Caco-2 (cell line): ENCODE results near the gene PGM2L1. TPM values are rescaled to one million over a fixed set of nuclear protein-coding genes. Genes with fewer than 3 reads are reported as not detected.

Source experiments
- BruUV-seq: library from RNA; stranded (reverse); fragments of 400-500 nt; replicated peaks from 2 replicates; lab custom pipeline; 2021; lab: Mats Ljungman, UMichigan
- CTCF ChIA-PET: fragments of 300-600 bp; sonication (Branson Sonifier 250); formaldehyde crosslinking; loops from one replicate; lab custom pipeline; 2022; ENCODE audit warnings: antibody characterized with exemption; lab: Charles Lee
- POLR2A ChIA-PET: fragments of 300-600 bp; sonication (Branson Sonifier 250); formaldehyde crosslinking; loops from one replicate; lab custom pipeline; 2022; ENCODE audit warnings: antibody characterized with exemption; lab: Charles Lee
- DNase-seq, 2 experiments: peaks; one replicate each; pipeline versions ENCODE4 v3.0.0 to v3.0.0-alpha.2; 2020 to 2022
- H3K27me3 ChIP-seq: replicated peaks from 2 replicates; pipeline ENCODE4 v1.6.0; 2011; ENCODE audit warnings: low read length; ENCODE audit not compliant: control insufficient read depth, insufficient read depth
- H3K36me3 ChIP-seq: 2 replicates; pipeline ENCODE4 v1.5.1; 2011; ENCODE audit warnings: low read length; ENCODE audit not compliant: control insufficient read depth, insufficient read depth
- H3K4me1 ChIP-seq: fragments of 250-450 bp; sonication (Bioruptor Pico); 2 replicates; pipeline ENCODE4 v1.5.1; 2020; ENCODE audit warnings: mild to moderate bottlenecking
- H3K4me3 ChIP-seq: 2 replicates; pipeline ENCODE4 v1.5.1; 2011; ENCODE audit warnings: low read depth, mild to moderate bottlenecking, control low read depth, low read length
- H3K9me3 ChIP-seq: fragments of 250-450 bp; sonication (Bioruptor Pico); 2 replicates; pipeline ENCODE4 v1.5.1; 2020; ENCODE audit warnings: mild to moderate bottlenecking, moderate library complexity
- H3K27ac Mint-ChIP-seq: one replicate; pipeline ENCODE4 v1.8.0; 2022; ENCODE audit warnings: mixed read lengths; ENCODE audit not compliant: unreplicated experiment
- H3K27me3 Mint-ChIP-seq: one replicate; pipeline ENCODE4 v1.8.0; 2022; ENCODE audit warnings: mixed read lengths; ENCODE audit not compliant: insufficient read depth, unreplicated experiment
- H3K36me3 Mint-ChIP-seq: one replicate; pipeline ENCODE4 v1.8.0; 2022; ENCODE audit warnings: mild to moderate bottlenecking, mixed read lengths; ENCODE audit not compliant: insufficient read depth, unreplicated experiment
- H3K4me1 Mint-ChIP-seq: one replicate; pipeline ENCODE4 v1.8.0; 2022; ENCODE audit warnings: low read depth, mixed read lengths; ENCODE audit not compliant: unreplicated experiment
- H3K4me3 Mint-ChIP-seq: one replicate; pipeline ENCODE4 v1.8.0; 2022; ENCODE audit warnings: mild to moderate bottlenecking, moderate library complexity, mixed read lengths; ENCODE audit not compliant: unreplicated experiment
- H3K9me3 Mint-ChIP-seq: one replicate; pipeline ENCODE4 v1.8.0; 2022; ENCODE audit warnings: mixed read lengths; ENCODE audit not compliant: unreplicated experiment
- CTCF ChIP-seq, 2 experiments: fragments of 200-600 bp in 1 of 2; IDR thresholded peaks; 1 replicate in 1 of 2; 2 replicates in 1 of 2; pipeline versions ENCODE4 v1.5.1 to v1.8.0; 2011 to 2022; ENCODE audit warnings: antibody characterized with exemption in 1 of 2, control low read depth in 1 of 2, inconsistent platforms in 1 of 2, low read depth in 1 of 2, low read length in 1 of 2, mild to moderate bottlenecking in 1 of 2, moderate library complexity in 1 of 2; ENCODE audit not compliant: insufficient read depth in 1 of 2, severe bottlenecking in 1 of 2, unreplicated experiment in 1 of 2
- intact Hi-C: fragments of 100-400 bp; cut with micrococcal nuclease; formaldehyde crosslinking; loops from one replicate; pipeline ENCODE4 v1.10.0; 2022; ENCODE audit not compliant: unreplicated experiment
- total RNA-seq: library from RNA; stranded (reverse); gene quantifications from 2 replicates; pipeline ENCODE4 v1.2.3, GENCODE V29; 2022

Gene PGM2L1
- total RNA-seq, 1 experiment from 2014 or later = 8.0 TPM

GRCh38 chr11:74373382-74373781 is 24.9 kb downstream of the PGM2L1 start:
- DNase-seq = no peak
- Mint-ChIP-seq H3K27me3 (no peaks in the 10 kb centered on the region), H3K27ac (no peak overlapping the region), H3K36me3 (no peaks in the 10 kb centered on the region), H3K4me3 (no peak overlapping the region), H3K9me3 (no peaks in the 10 kb centered on the region), H3K4me1 (no peaks in the 10 kb centered on the region)
- no peaks in the 10 kb centered on the region for H3K9me3 ChIP-seq
- no peaks in the 10 kb centered on the region for H3K36me3 ChIP-seq
- ChIA-PET POLR2A (no interaction called here), CTCF (no interaction called here)
- no TSS peak for BruUV-seq
- H3K4me3 ChIP-seq = no peak overlapping the region
- intact Hi-C loops = no loop called here
- H3K4me1 ChIP-seq = no peaks in the 10 kb centered on the region
- no peak for TF ChIP-seq CTCF (IDR thresholded peaks at IDR 0.05; ENCODE audit: insufficient read depth in 1 of 2, low read depth in 1 of 2, low read length in 1 of 2, severe bottlenecking in 1 of 2, unreplicated experiment in 1 of 2)
- no peaks in the 10 kb centered on the region for H3K27me3 ChIP-seq

- intact Hi-C loops = no loop called here
- TF ChIP-seq CTCF (IDR thresholded peaks at IDR 0.05; ENCODE audit: insufficient read depth in 1 of 2, low read depth in 1 of 2, low read length in 1 of 2, severe bottlenecking in 1 of 2, unreplicated experiment in 1 of 2) = no peak
These were observed 26.8 kb downstream of the PGM2L1 start for GRCh38 chr11:74371269-74372052.

GRCh38 chr11:74370123-74370522 is 28.1 kb downstream of the PGM2L1 start:
- no TSS peak for BruUV-seq
- intact Hi-C loops = no loop called here
- ChIA-PET POLR2A (no interaction called here), CTCF (no interaction called here)
- no peaks in the 10 kb centered on the region for H3K36me3 ChIP-seq
- Mint-ChIP-seq H3K4me3 (no peak overlapping the region), H3K27me3 (no peaks in the 10 kb centered on the region), H3K9me3 (no peaks in the 10 kb centered on the region), H3K36me3 (no peaks in the 10 kb centered on the region), H3K27ac (no peak overlapping the region), H3K4me1 (no peaks in the 10 kb centered on the region)
- peaks cover 8% of the 10 kb centered on the region for H3K4me1 ChIP-seq
- no peak overlapping the region for H3K4me3 ChIP-seq
- no peak for TF ChIP-seq CTCF (IDR thresholded peaks at IDR 0.05; ENCODE audit: insufficient read depth in 1 of 2, low read depth in 1 of 2, low read length in 1 of 2, severe bottlenecking in 1 of 2, unreplicated experiment in 1 of 2)
- no peak for DNase-seq
- H3K27me3 ChIP-seq = no peaks in the 10 kb centered on the region
- H3K9me3 ChIP-seq = no peaks in the 10 kb centered on the region

More at GRCh38 chr11:74371269-74372052, 26.8 kb downstream of the PGM2L1 start:
- H3K27me3 ChIP-seq = no peaks in the 10 kb centered on the region
- Mint-ChIP-seq H3K4me1 (no peaks in the 10 kb centered on the region), H3K4me3 (no peak overlapping the region), H3K27me3 (no peaks in the 10 kb centered on the region), H3K9me3 (no peaks in the 10 kb centered on the region), H3K36me3 (no peaks in the 10 kb centered on the region), H3K27ac (no peak overlapping the region)
- H3K36me3 ChIP-seq = no peaks in the 10 kb centered on the region
- POLR2A ChIA-PET = no interaction called here
- CTCF ChIA-PET = no interaction called here
- BruUV-seq = no TSS peak
- H3K4me1 ChIP-seq = peaks cover 6% of the 10 kb centered on the region
- H3K4me3 ChIP-seq = no peak overlapping the region
- no peaks in the 10 kb centered on the region for H3K9me3 ChIP-seq
- DNase-seq = no peak
